NK-92 (cell line): ENCODE data around the gene MYRF.

Experiments
- DNase-seq: peaks from one replicate; lab custom pipeline; 2025; ENCODE audit not compliant: unreplicated experiment; lab: John Stamatoyannopoulos, UW

Gene MYRF

DNA sequence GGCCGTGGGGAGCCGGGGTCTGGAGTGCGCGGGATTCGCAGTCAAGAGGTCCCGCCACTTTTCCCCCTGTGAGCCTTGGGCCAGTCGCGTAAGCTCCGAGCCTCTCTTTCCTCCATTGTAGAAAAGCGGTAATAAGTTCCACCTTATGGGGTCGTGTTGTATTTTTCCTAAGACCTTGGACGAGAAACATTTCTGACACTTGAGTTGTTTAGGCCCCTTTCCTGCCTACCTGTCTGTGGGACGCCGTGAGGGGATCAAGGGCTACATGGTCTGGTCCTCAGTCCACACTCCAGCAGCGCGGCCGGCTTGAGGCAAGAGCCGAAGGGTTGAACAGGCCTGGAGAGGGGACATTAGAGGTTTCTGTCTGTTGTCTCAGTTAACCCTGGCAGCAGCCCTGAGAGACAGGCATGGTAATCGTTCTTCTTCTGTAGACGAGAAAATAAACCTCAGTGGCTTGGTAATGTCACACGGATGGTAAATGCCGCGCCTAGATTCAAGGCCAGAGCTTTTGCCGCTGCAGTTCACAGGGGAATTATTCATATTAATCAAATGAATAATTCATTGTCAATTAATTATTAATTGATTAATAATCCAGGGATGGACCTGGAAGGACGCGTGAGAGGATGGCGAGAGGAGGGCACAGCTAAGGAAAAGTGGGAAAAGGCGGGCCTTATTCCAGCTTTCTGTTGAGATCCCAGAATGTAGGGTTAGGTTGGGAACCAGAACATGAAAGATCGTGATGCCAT, 40.8 kb downstream of the MYRF start:
- DNase-seq: no peak

DNA sequence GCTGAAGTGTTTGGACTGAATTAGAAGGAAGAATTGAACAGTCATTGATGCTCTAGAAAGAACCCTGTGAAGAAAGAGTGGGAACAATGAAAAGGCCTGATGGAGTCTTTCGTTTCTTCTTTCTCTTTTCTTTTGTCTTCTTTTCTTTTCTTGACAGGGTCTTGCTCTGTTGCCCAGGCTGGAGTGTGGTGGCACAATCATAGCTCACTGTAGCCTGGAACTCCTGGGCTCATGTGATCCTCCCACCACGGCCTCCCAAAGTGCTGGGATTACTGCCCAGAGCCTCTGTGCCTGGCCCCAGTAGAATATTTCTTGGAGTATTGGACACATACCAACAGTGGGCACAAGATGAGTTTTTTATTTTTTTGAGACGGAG, 41.4 kb downstream of the MYRF start:
- no peak for DNase-seq

DNA sequence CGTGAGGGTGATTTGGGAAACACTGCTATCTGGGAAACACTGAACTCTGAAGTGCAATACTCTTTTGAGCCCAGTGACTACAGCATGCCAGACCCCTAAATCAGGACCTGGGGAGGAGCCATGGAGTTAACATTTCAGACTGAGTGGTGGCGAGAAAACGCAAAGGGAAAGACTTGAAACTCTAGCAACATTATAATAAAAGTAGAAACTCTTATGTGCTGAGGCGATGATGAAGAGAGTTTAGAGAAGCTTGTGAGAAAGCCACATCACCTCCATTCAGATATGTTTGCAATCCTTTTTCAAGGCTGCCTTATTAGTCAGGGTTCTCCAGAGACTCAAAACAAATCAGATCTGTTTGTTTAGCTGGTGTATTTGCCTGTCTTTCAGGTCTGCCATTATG, 42.1 kb downstream of the MYRF start:
- DNase-seq: no peak

DNA sequence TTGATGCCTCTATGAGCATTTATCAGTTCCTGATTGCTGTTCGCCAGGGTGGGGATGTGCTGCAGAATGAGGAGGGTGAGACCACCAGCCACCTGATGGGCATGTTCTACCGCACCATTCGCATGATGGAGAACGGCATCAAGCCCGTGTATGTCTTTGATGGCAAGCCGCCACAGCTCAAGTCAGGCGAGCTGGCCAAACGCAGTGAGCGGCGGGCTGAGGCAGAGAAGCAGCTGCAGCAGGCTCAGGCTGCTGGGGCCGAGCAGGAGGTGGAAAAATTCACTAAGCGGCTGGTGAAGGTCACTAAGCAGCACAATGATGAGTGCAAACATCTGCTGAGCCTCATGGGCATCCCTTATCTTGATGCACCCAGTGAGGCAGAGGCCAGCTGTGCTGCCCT, 43.0 kb downstream of the MYRF start:
- no peak for DNase-seq

DNA sequence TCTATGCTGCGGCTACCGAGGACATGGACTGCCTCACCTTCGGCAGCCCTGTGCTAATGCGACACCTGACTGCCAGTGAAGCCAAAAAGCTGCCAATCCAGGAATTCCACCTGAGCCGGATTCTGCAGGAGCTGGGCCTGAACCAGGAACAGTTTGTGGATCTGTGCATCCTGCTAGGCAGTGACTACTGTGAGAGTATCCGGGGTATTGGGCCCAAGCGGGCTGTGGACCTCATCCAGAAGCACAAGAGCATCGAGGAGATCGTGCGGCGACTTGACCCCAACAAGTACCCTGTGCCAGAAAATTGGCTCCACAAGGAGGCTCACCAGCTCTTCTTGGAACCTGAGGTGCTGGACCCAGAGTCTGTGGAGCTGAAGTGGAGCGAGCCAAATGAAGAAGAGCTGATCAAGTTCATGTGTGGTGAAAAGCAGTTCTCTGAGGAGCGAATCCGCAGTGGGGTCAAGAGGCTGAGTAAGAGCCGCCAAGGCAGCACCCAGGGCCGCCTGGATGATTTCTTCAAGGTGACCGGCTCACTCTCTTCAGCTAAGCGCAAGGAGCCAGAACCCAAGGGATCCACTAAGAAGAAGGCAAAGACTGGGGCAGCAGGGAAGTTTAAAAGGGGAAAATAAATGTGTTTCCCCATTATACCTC, 43.6 kb downstream of the MYRF start:
- no peak for DNase-seq

DNA sequence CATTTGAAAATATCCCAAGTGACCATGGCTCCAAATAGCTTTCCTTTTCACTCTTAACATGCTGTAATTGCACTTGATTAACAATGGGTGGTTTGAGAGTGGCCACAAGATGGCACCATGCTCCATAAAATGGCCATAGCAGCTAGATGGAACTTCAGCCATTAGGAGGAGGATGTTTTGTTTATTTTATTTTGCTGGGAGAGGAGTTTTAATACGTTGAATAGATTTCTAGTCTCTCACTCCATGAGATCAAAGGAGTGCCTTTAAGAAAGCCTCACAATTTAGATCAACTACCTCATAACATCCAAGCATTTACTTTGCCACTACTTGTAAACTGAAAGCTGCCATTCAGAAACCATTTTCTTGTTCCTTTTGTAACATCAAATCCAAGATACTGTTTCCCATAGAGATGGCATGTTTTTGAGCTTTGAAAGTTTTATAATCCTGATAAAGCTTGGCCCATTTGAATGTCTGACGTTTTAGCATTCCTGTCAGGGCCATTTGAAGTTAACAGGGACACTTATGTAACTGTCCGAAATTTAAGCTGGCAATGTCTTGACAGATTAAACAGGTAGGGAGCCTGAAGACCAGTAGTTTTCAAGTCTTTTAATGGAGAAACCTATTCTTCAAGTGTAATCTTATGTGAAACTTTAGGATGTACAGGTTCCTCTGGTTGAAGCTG, 45.0 kb downstream of the MYRF start:
- DNase-seq: no peak

DNA sequence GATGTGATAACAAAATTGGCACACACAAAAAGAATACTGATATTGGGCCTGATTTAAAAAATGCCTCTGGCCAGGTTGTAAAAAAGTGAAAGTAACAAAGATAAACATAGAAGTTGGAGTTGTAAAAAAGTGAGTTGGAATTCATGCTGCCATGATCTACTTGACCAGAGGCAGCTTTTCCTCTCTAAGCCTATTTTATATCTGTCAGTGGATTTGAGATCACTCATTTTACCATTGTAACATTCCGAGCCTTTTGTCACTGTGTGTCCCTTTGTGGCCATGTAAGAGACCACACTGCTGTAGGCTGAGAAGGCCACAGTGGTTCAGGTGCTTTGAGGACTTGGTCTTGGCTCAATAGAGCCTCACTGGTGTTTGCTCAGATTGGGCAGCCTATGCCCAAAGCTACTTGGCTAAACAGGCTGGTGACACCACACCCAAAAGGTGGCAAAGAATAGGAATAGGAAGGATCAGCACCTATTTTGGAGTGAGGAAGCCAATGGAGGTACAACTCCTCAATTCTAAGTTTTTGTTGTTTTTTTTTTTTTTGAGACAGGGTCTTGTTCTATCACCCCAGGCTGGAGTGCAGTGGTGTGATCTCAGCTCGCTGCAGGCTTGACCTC, 47.3 kb downstream of the MYRF start:
- DNase-seq: no peak

DNA sequence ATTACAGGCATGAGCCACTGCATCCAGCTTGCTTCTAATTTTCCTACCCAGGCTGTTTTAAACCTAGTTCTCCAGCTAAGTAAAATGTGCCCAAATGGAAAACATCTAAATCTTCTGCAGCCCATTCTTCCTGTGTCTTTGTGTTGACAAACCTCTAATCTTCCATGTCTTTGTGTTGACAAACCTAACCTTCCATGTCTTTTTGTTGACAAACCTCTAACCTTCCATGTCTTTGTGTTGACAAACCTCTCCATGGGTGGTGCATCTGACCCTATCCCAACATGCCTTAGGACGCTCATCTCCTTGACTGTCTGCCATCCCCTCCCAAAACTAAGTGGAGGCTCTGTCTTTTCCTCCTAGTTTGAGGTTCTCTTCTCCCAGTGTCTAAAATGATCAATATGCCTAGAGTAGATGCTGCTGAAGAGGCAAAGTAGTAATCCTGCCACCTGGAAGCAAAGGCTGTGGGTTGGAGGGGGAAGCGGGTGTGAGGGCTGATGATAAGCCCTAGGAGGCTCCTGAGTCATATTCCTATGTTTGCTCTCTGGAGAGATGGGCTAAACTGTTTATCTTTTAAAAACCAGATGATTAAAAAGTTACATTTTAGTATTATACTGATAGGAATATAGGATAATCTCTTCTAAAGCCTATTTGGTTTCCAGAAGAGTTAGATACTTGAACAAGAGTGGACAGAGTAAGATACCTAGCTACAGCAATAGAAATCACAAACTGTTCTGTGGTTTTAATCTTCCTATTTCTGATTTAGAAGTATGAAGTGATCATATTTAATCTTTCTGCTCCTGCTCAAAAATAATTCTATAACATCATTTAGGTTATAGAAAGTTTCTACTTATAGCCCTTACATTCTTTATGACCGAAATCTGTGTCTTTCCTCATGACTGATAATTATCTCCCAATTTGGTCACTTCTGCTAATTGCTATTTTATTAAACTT, 48.2 kb downstream of the MYRF start:
- no peak for DNase-seq

DNA sequence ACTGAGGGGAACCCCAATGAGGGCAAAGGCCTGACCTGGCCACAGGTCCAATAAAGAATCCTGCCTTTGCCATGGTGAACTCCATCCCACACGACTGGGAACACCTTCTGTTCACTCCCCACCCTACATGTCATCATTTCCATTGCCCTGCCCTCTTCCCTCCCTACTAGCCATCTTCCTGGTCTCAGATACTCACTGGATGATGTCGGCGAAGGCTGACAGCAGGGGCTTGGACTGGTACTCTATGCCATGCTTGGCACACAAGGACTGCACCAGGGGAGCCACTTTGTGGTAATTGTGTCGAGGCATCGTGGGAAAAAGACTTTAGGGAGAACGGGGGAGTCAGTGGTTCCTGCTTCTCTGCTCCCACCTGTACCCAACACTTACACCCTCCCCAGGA, 50.2 kb downstream of the MYRF start:
- DNase-seq: no peak

DNA sequence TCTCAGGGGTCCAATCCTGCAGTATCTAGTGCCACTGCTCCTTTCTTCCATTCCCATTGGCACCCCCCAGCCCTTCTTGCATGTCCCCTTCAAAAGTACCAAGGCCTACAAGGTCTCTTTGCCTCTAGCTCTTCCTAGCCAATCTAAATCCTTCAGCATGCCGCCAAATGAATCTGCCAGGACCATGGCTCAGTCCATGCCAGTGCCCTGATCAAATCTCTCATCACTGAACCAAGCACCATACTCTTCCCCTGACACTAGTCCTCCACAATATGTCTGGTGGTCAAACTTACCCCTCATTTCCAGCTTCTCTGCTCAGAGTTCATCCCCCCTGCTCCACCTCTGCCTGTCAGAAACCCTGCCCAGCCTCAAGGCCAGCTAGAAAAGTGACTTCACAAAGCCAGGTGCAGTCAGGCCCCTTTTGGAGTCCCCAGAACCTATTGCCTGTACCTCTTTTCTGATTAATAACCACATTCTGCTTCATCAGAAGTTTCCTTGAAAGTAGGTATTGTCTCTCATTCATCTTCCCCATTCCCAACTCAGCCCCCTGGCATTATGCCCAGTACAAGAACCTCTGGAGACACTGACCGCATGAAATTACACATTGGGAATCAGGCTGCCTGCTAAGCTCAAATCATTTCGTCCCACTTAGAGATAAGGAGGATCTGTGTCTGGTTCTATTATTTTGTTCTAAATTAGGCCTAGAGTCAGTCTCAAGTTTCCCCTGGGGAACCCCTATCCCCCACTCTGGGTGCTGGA, 51.6 kb downstream of the MYRF start:
- no peak for DNase-seq

DNA sequence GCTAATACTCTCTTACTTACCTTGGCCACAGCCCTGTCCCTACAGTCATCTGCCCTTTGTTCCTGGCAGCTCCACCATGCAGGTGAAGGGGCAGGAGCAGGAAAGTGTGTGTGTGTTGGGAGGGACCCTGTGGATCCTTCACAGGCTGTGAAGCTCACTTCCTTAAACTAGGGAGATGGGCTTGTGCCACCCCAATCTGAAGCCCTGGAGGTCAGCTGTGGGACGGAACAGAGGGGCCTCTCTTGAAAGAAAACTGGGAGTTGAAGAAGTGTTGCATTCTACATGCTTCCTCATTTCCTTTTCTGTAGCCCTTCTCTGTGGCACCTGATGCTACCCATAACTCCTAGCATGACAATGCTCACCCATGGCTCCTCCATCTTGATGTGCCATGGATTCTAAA, 52.7 kb downstream of the MYRF start:
- DNase-seq: no peak

DNA sequence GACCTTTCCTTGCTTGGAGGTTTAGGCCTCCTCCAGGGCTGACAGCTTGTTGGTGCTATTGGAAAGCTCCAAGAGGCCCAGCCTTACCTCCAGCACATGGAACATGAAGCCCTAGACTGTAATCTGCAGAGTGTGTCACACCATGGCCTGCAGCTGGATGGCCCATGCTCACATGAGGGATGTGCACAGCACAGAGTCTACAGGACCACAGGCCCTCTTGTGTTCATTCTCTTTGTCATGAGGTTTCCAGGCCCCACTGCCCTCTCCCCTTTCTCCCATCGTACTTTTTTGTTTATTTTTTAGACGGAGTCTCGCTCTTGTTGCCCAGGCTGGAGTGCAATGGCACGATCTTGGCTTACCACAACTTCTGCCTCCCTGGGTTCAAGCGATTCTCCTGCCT, 54.3 kb downstream of the MYRF start:
- DNase-seq: no peak

DNA sequence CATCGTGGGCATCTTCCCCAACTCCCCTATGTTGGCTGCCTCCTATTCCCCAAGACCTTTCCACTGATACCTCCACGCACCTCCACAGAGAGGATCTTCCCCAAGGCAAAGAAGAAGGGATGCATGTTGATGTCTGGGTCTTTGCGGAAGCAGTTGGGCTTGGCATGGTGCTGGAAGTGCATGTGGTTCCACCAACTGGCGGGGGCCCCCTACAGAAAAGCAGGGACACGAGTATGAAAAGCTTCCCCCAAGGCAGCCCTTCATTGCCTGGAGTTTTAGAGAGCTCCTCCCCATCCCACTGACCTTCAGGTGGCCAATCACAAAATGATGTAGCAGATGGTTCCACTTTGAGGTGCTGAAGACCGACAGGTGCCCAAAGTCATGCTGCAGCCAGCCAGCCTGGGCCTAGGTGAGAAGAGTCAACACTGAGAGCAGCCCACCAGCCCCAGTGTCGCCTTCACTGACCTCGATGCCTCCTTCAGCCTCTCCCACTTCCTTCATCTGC, 58.3 kb downstream of the MYRF start:
- DNase-seq: no peak

DNA sequence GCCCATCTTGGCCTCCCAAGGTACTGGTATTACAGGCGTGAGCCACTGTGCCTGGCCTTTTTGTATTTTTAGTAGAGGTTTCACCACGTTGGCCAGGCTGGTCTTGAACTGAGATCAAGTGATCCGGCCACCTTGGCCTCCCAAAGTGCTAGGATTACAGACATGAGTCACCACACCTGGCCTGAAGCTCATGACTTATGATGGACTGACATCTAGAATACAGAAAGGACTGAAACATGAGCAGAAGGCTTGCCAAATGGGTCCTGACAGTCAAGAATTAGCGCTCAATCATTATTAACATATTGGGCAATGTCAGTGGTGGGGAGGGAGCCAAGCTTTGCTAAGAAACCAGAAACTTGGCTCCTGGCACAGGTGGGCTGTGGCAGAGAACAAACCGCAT, 59.4 kb downstream of the MYRF start:
- no peak for DNase-seq

DNA sequence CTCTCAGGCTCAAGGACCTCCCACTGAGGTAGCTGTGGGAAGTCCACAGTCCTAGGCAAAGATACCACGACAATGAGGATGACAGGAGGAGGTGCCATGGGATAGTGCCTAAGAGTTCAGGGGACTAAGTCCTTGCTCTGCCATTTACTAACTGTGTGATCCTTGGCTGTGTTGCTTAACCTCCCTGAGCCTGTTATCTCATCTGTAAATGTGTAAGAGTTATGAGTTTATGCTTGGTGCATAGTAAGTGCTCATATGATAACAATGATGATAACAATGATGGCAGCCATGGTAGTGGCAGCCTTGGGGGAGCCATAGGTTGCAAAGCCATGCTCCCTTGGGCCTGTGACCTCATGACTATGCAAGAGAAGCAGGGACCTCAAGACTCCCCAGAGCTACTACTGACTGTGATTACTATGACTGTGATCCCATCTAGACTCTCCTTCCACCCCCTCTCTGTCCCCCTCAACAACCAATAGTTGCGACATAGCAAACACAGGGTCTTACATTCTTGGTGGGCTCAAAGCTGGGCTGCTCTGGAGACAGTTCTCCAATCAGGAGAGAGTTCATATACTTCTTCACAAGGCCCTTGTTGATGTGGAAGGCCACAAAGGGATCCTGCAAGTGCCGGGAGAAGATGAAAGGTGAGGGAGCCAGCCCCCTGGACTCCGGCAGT, 60.4 kb downstream of the MYRF start:
- DNase-seq: no peak

DNA sequence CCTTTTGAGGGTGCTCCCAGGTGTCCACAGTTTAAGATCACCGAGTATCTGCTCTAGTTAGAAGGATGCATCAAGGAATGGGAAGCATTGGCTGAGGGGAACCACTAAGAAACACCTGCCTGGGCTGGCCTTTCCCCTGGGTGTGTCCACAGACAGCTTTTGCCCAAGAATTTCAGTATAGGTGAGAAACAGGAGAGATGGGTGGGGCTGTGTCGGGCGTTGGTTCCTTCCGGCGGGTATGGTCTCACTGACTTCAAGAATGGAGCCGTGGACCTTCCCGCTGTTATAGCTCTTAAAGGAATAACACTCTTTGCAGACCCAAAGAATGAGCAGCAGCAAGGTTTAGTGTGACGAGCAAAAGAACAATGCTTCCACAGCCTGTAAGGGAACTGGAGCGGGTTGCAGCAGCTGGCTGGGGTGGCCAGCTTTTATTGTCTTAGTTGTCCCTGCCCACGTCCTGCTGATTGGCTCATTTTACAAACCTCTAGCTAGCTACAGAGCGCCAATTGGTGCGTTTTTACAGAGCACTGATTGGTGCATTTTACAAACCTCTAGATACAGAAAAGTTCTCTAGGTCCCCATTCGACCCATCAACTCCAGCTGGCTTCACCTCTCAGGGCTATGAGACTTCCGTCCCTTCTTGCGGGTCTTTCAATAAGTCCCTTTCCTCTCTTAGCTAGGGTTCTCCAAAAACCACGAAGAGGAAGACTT, 62.0 kb downstream of the MYRF start:
- no peak for DNase-seq

DNA sequence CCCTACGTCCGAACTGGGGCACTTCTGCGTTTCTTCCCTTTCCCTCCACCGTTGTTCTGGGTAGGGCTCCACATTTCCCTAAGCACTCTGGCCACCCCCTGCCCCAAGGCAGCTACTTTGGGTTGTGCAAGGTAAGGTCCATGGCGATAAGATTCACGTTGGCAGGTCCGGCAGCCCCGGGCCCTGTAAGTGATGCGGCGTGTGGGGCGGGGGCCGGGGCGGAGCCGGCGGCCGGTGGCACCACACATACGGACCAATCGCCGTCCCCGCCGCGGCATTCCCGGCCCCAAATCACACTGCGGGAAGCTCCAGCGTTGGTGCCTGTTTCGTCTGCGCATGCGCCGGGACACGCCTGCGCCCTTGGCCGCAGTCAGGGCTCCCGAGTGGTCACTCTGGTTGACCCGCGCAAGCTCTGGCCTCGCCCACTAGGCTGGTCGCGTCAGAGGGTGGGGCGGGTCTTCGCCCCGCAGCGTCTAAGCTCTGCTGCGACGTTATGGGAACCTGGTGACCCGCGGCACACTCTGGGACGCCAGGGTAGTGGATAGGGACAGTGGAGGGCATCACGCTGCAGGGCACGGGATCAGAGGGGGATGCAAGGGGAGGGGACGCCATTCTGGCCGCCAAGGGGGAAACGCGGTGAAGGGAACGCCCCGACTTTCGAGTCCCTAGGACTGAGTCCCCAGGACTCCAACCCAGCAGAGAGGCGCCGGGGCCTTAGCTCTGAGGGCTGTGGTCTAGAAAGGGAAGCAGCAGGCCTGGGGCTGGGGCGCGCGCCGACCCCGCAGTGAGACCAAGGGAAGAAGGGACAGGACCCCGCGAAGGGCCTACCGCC, 62.7 kb downstream of the MYRF start:
- no peak for DNase-seq
